PFSK-1 (cell line): ENCODE results near the gene HCRTR1.

ENCODE experiments used
- FOXP2 ChIP-seq: optimal IDR thresholded peaks from 2 replicates; pipeline ENCODE3; 2011; ENCODE audit warnings: borderline replicate concordance, control low read depth, inconsistent platforms; ENCODE audit not compliant: insufficient read depth; ENCODE audit errors: extremely low read length, extremely low read depth
- POLR2AphosphoS5 ChIP-seq: IDR thresholded peaks from 2 replicates; pipeline ENCODE4 v1.6.1; 2012; ENCODE audit warnings: low read depth, mild to moderate bottlenecking, control low read depth, low read length, moderate library complexity
- REST ChIP-seq, 2 experiments: IDR thresholded peaks; 2 replicates each; pipeline versions ENCODE4 v1.6.1 to v1.8.0; 2011 to 2012; ENCODE audit warnings: low read depth in 2 of 2, low read length in 2 of 2, control low read depth in 1 of 2, inconsistent platforms in 1 of 2, mild to moderate bottlenecking in 1 of 2, moderate library complexity in 1 of 2; ENCODE audit not compliant: insufficient read depth in 1 of 2
- SIN3A ChIP-seq: IDR thresholded peaks from 2 replicates; pipeline ENCODE4 v1.6.1; 2012; ENCODE audit warnings: mild to moderate bottlenecking, low read length, moderate library complexity, borderline replicate concordance; ENCODE audit not compliant: insufficient read depth
- TAF1 ChIP-seq: IDR thresholded peaks from 2 replicates; pipeline ENCODE4 v1.6.1; 2012; ENCODE audit warnings: low read length, control low read depth, borderline replicate concordance; ENCODE audit not compliant: insufficient read depth

Gene HCRTR1

DNA sequence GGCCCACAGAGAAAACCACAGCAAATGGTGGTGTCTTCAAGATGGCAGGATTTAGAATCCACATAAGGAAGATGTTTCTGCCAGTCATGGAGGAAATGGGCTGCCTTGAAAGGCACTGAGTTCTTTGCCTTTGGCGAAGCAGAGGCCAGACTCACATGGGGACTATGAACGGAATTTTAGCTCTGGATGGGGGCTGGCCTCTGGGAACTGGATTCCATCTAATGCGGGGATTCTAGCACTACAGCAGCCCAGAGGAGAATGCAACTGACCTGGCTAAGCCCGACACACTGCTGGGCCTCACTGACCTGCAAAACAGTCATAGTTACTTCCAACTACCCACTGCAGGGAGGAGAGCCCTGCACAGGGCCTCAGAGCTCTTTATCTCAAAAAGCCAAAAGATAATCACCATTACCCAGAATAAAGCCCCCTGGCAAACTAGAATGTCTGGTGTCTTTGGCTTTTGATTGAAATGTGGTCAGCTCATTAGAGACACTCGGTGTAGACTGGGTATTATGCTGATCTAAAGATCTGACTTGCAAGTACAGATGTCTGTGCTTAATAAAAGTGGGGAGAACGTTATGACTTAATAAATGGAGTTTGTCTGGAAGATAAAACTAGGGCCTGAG, 11.6 kb downstream of the HCRTR1 start:
- TF ChIP-seq TAF1, result no peak

- TF ChIP-seq REST (IDR thresholded peaks at IDR 0.05; ENCODE audit: insufficient read depth in 1 of 2, low read depth in 2 of 2, low read length in 2 of 2) (no peak), SIN3A (no peak), FOXP2 (no peak), POLR2AphosphoS5 (no peak), TAF1 (no peak)
Observed at GRCh38 chr1:31632649-31633048, 15.2 kb downstream of the HCRTR1 start.

DNA sequence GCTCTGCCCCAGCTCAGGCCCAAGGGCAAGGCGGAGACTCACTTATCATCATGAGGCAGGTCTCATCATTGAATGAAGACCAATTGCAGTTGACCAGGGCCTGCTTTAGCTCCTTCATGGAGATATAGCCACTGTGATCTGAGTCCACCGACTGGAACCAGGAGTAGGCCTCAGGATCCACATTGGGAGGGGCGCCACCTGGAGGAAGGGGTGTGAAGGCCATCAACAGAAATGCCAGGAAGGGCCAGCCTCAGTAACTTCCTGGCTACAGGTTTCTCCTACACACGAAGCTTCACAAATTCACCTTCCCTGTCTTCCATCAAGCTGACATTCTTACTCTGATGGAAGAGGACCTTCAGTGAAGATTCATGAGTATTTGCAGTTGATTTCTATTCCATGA, 15.6 kb downstream of the HCRTR1 start:
- TF ChIP-seq POLR2AphosphoS5 (no peak), SIN3A (no peak), REST (IDR thresholded peaks at IDR 0.05; ENCODE audit: insufficient read depth in 1 of 2, low read depth in 2 of 2, low read length in 2 of 2) (no peak), FOXP2 (no peak), TAF1 (no peak)

DNA sequence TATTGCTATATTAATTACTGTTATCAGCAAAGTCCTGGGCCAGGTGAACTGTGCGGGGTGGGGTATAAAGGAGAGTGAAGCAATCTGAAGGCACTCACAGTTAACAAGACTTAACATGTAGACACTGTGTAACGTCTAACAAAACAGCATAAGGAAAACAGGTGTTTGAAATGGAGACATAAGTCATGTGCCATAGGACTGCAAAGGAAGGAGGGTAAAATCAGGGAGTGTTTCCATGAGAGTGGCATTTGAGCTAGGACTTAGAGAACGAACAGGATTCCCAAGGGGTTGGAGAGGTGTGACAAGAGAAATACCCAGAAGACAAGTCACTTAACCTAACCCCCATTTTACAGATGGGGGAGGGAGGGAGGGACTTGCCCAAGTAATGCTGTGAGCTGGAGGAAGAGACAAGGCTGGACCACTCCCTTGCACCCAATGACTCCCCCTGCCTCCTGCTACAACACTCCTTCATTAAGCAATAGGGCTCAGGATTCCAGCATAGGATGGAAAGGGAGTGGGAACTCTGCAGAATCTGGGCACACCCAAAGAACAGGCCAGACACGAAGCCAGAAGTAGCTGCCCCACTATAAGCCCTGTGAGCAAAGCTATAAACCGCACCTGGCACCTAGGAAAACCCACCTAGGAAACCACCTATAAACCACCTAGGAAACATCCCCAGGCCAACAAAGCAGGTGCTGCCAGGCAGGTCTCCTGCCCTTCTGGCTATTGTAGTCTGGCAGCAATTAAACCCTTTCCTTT, 20.6 kb downstream of the HCRTR1 start:
- TF ChIP-seq FOXP2, result no peak
- no peak for TF ChIP-seq REST (IDR thresholded peaks at IDR 0.05; ENCODE audit: insufficient read depth in 1 of 2, low read depth in 2 of 2, low read length in 2 of 2)
- no peak for TF ChIP-seq TAF1
- no peak for TF ChIP-seq POLR2AphosphoS5
- no peak for TF ChIP-seq SIN3A

- TF ChIP-seq POLR2AphosphoS5, result no peak
- TF ChIP-seq TAF1, result peak; percentile 25; the same call in 1 of the 2 replicates
Observed at GRCh38 chr1:31639543-31639942, 22.1 kb downstream of the HCRTR1 start.

DNA sequence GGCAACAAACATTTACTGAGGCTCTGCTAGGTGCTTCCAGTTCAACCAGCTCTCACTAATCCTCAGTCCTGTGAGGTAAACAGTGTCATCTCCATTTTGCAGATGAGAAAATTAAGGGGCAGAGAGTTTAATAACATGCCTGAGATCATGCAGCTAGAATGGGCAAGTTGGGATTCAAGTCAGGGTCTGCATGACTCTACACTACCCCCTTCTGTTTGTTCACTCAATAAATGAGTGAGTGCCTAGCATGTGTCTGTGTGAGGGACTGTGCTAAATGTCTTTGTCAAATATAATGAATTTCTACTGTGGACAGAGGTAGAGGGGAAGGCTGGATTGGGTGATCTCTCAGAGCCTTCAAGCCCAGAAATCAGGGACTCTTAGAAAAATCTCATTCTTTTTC, 22.7 kb downstream of the HCRTR1 start:
- TF ChIP-seq POLR2AphosphoS5 (no peak), REST (IDR thresholded peaks at IDR 0.05; ENCODE audit: insufficient read depth in 1 of 2, low read depth in 2 of 2, low read length in 2 of 2) (no peak), FOXP2 (no peak), TAF1 (no peak)
